Neural cell (in vitro differentiated cells): ENCODE measurements around the gene TSPEAR.

Source experiments
- EP300 ChIP-seq: fragments of 450-650 bp; conservative IDR thresholded peaks from 2 replicates; pipeline ENCODE4 v1.6.1; 2014; ENCODE audit warnings: antibody characterized with exemption, mild to moderate bottlenecking, moderate library complexity; ENCODE audit not compliant: poor library complexity, severe bottlenecking
- EZH2 ChIP-seq: fragments of 200-600, 300-800 bp; shearing (Covaris generic), sonication (generic); IDR thresholded peaks from 2 replicates; pipeline ENCODE4 v1.6.1; 2014; ENCODE audit warnings: antibody characterized with exemption, low read length, borderline replicate concordance, mild to moderate bottlenecking; ENCODE audit not compliant: insufficient read depth, poor library complexity, severe bottlenecking
- MXI1 ChIP-seq: fragments of 450-650 bp; conservative IDR thresholded peaks from 2 replicates; pipeline ENCODE4 v1.6.1; 2014; ENCODE audit warnings: antibody characterized with exemption, mild to moderate bottlenecking; ENCODE audit not compliant: poor library complexity, severe bottlenecking
- POLR2AphosphoS5 ChIP-seq: IDR thresholded peaks from 2 replicates; pipeline ENCODE4 v1.6.1; 2012
- RAD21 ChIP-seq: fragments of 450-650 bp; conservative IDR thresholded peaks from 2 replicates; pipeline ENCODE4 v1.6.1; 2014; ENCODE audit warnings: antibody characterized with exemption, mild to moderate bottlenecking, moderate library complexity
- SMC3 ChIP-seq: fragments of 450-650 bp; conservative IDR thresholded peaks from 2 replicates; pipeline ENCODE4 v1.6.1; 2014; ENCODE audit warnings: antibody characterized with exemption, mild to moderate bottlenecking, moderate library complexity; ENCODE audit not compliant: poor library complexity
- TAF1 ChIP-seq: IDR thresholded peaks from 2 replicates; pipeline ENCODE4 v1.6.1; 2012; ENCODE audit warnings: low read depth
- TF ChIP-seq, protein P1 (sequence below): fragments of 450-650 bp; IDR thresholded peaks from 2 replicates; pipeline ENCODE4 v1.5.1; 2014; ENCODE audit warnings: antibody characterized with exemption, mild to moderate bottlenecking, moderate library complexity; ENCODE audit not compliant: poor library complexity, severe bottlenecking

DNA sequence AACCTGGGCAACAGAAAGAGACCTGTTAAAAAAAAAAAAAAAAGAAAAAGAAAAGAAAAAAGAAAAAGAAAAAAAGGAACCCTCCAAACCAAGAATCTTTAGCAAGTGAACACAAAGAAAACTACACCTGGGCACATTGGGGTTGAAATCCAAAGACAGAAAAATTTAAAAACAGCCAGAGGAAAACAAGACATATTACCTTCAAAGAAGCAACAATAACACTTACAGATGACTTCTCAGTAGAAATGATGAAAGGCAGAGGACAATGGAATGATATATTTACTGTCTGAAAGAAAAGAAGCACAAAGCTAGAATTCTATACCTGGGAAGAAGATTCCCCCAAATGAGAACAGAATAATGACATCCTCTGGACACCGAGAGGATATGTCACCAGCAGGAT is 168.7 kb downstream of the TSPEAR start:
- TF ChIP-seq SMC3 (no peak), TAF1 (no peak), EZH2 (no peak), RAD21 (no peak), EP300 (no peak), POLR2AphosphoS5 (no peak), MXI1 (no peak)
- TF ChIP-seq, protein P1, sequence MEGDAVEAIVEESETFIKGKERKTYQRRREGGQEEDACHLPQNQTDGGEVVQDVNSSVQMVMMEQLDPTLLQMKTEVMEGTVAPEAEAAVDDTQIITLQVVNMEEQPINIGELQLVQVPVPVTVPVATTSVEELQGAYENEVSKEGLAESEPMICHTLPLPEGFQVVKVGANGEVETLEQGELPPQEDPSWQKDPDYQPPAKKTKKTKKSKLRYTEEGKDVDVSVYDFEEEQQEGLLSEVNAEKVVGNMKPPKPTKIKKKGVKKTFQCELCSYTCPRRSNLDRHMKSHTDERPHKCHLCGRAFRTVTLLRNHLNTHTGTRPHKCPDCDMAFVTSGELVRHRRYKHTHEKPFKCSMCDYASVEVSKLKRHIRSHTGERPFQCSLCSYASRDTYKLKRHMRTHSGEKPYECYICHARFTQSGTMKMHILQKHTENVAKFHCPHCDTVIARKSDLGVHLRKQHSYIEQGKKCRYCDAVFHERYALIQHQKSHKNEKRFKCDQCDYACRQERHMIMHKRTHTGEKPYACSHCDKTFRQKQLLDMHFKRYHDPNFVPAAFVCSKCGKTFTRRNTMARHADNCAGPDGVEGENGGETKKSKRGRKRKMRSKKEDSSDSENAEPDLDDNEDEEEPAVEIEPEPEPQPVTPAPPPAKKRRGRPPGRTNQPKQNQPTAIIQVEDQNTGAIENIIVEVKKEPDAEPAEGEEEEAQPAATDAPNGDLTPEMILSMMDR: no peak
